HCT116 (cell line): ENCODE data around the gene TBCD. TPM values are rescaled to one million over a fixed set of nuclear protein-coding genes. Genes with fewer than 3 reads are reported as not detected.

Source experiments
- ATAC-seq: fragments of 200-7000 bp; cut with Tn5 transposase; 2 replicates; pipeline ENCODE4 v1.9.1; 2020; ENCODE audit warnings: mild to moderate bottlenecking, moderate library complexity
- BruUV-seq: library from RNA; stranded (reverse); fragments of 400-500 nt; replicated peaks from 2 replicates; lab custom pipeline; 2021; lab: Mats Ljungman, UMichigan
- CTCF ChIA-PET: fragments of 300-600 bp; sonication (Branson Sonifier 250); formaldehyde crosslinking; loops from one replicate; lab custom pipeline; 2021; ENCODE audit warnings: antibody characterized with exemption; lab: Charles Lee
- POLR2A ChIA-PET: fragments of 300-600, 350-600 bp; sonication (Branson Sonifier 250); formaldehyde crosslinking; loops from one replicate; lab custom pipeline; 2021; ENCODE audit warnings: antibody characterized with exemption; lab: Charles Lee
- RAD21 ChIA-PET, 2 experiments: fragments of 300-600 bp; sonication (Branson Sonifier 250); formaldehyde crosslinking; loops; one replicate each; lab custom pipeline; 2023; ENCODE audit warnings: low total read pairs in 2 of 2; ENCODE audit not compliant: uncharacterized antibody in 2 of 2, unreplicated experiment in 2 of 2, low non-redundant PET in 1 of 2; lab: Charles Lee
- DNase-seq: peaks from one replicate; pipeline ENCODE4 v3.0.0-alpha.2; 2010; ENCODE audit warnings: low read depth, low spot score
- H2AFZ ChIP-seq: fragments of 200-600 bp; shearing (Covaris generic), sonication (generic); 2 replicates; pipeline ENCODE4 v1.6.1; 2017; ENCODE audit warnings: low read depth, mixed run types, mixed read lengths, antibody characterized with exemption, low read length; ENCODE audit not compliant: poor library complexity, severe bottlenecking
- H3K27ac ChIP-seq: 2 replicates; pipeline ENCODE4 v1.5.1; 2012; ENCODE audit warnings: low read depth, low read length
- H3K27me3 ChIP-seq: fragments of 200-600 bp; sonication (generic); 2 replicates; pipeline ENCODE4 v1.6.1; 2016; ENCODE audit warnings: mixed run types, low read length, mixed read lengths; ENCODE audit not compliant: insufficient read depth
- H3K36me3 ChIP-seq, 2 experiments: fragments of 200-500 bp in 1 of 2; fragments of 200-600 bp in 1 of 2; sonication (Bioruptor generic) in 1 of 2; sonication (generic) in 1 of 2; 2 replicates each; pipeline versions ENCODE4 v1.5.1 to v1.6.1; 2014 to 2016; ENCODE audit warnings: low read length in 2 of 2, inconsistent platforms in 1 of 2, mixed read lengths in 1 of 2, mixed run types in 1 of 2; ENCODE audit not compliant: insufficient read depth in 2 of 2, control insufficient read depth in 1 of 2
- H3K4me1 ChIP-seq, 2 experiments: fragments of 200-600 bp in 1 of 2; sonication (generic) in 1 of 2; 2 replicates each; pipeline versions ENCODE4 v1.5.1 to v1.6.1; 2012 to 2017; ENCODE audit warnings: low read length in 2 of 2, inconsistent platforms in 1 of 2, mild to moderate bottlenecking in 1 of 2, mixed read lengths in 1 of 2, mixed run types in 1 of 2, moderate library complexity in 1 of 2; ENCODE audit not compliant: insufficient read depth in 2 of 2, control insufficient read depth in 1 of 2
- H3K4me2 ChIP-seq: fragments of 200-600 bp; sonication (generic); 2 replicates; pipeline ENCODE4 v1.6.1; 2017; ENCODE audit warnings: mixed run types, low read length, mixed read lengths
- H3K4me3 ChIP-seq, 2 experiments: fragments of 200-600 bp in 1 of 2; sonication (generic) in 1 of 2; replicated peaks in 1 of 2; 2 replicates each; pipeline ENCODE4 v1.5.1; 2011 to 2016; ENCODE audit warnings: low read length in 2 of 2, control low read depth in 1 of 2, low read depth in 1 of 2, mild to moderate bottlenecking in 1 of 2, mixed read lengths in 1 of 2, mixed run types in 1 of 2
- H3K79me2 ChIP-seq: fragments of 200-600 bp; sonication (generic); 2 replicates; pipeline ENCODE4 v1.6.1; 2017; ENCODE audit warnings: mild to moderate bottlenecking, mixed run types, low read length, moderate library complexity, mixed read lengths; ENCODE audit not compliant: insufficient read depth
- H3K9ac ChIP-seq: fragments of 200-600 bp; sonication (generic); 2 replicates; pipeline ENCODE4 v1.6.1; 2016; ENCODE audit warnings: low read length, mixed read lengths
- H3K9me2 ChIP-seq: fragments of 200-600 bp; sonication (generic), shearing (Covaris generic); 2 replicates; pipeline ENCODE4 v1.6.1; 2017; ENCODE audit warnings: mixed run types, mild to moderate bottlenecking, moderate library complexity; ENCODE audit not compliant: insufficient read depth
- H3K9me3 ChIP-seq, 2 experiments: fragments of 200-500 bp in 1 of 2; fragments of 200-600 bp in 1 of 2; sonication (Bioruptor generic) in 1 of 2; sonication (generic) in 1 of 2; 2 replicates each; pipeline ENCODE4 v1.6.1; 2014 to 2017; ENCODE audit warnings: low read length in 2 of 2, mixed read lengths in 2 of 2, inconsistent platforms in 1 of 2, low read depth in 1 of 2, mild to moderate bottlenecking in 1 of 2, mixed run types in 1 of 2, moderate library complexity in 1 of 2; ENCODE audit not compliant: control insufficient read depth in 1 of 2, insufficient read depth in 1 of 2
- H4K20me1 ChIP-seq: fragments of 200-600 bp; sonication (generic), shearing (Covaris generic); 2 replicates; pipeline ENCODE4 v1.6.1; 2017; ENCODE audit warnings: mixed run types, mild to moderate bottlenecking, moderate library complexity; ENCODE audit not compliant: insufficient read depth
- CBX3 ChIP-seq: IDR thresholded peaks from 2 replicates; pipeline ENCODE4 v1.6.1; 2012; ENCODE audit warnings: low read depth
- EZH2phosphoT487 ChIP-seq: fragments of 200-600 bp; IDR thresholded peaks from 2 replicates; pipeline ENCODE4 v1.6.1; 2018; ENCODE audit warnings: antibody characterized with exemption, borderline replicate concordance
- FOSL1 ChIP-seq: IDR thresholded peaks from 2 replicates; pipeline ENCODE4 v1.6.1; 2012; ENCODE audit warnings: low read depth
- POLR2A ChIP-seq: IDR thresholded peaks from 2 replicates; pipeline ENCODE4 v1.7.0; 2011; ENCODE audit warnings: borderline replicate concordance; ENCODE audit not compliant: insufficient read depth, insufficient read length; ENCODE audit errors: extremely low read depth
- POLR2AphosphoS5 ChIP-seq: IDR thresholded peaks from 2 replicates; pipeline ENCODE4 v1.6.1; 2011; ENCODE audit warnings: mild to moderate bottlenecking, low read depth, low read length, moderate library complexity
- RAD21 ChIP-seq: IDR thresholded peaks from 2 replicates; pipeline ENCODE4 v1.6.1; 2012; ENCODE audit warnings: low read depth, mild to moderate bottlenecking
- SIN3A ChIP-seq: IDR thresholded peaks from 2 replicates; pipeline ENCODE4 v1.6.1; 2012; ENCODE audit warnings: low read depth
- SP1 ChIP-seq: IDR thresholded peaks from 2 replicates; pipeline ENCODE4 v1.6.1; 2012; ENCODE audit warnings: low read depth
- ZBTB33 ChIP-seq: IDR thresholded peaks from 2 replicates; pipeline ENCODE4 v1.6.1; 2011; ENCODE audit warnings: mild to moderate bottlenecking, low read length, moderate library complexity; ENCODE audit not compliant: insufficient replicate concordance; ENCODE audit errors: extremely low read depth
- ZFX ChIP-seq: fragments of 450-650 bp; IDR thresholded peaks from 2 replicates; pipeline ENCODE4 v1.6.1; 2017
- intact Hi-C: fragments of 100-400 bp; cut with micrococcal nuclease; formaldehyde crosslinking; loops from 2 replicates; pipeline ENCODE4 v1.10.0; 2022
- total RNA-seq: library from RNA; stranded (reverse); gene quantifications from one replicate; pipeline ENCODE4 v1.2.1, GENCODE V29; 2021; ENCODE audit not compliant: unreplicated experiment
- TF ChIP-seq, protein P1 (sequence below): IDR thresholded peaks from 2 replicates; pipeline ENCODE4 v1.6.1; 2012; ENCODE audit warnings: low read depth

Gene TBCD
- total RNA-seq, 1 experiment from 2014 or later: 152 TPM

DNA sequence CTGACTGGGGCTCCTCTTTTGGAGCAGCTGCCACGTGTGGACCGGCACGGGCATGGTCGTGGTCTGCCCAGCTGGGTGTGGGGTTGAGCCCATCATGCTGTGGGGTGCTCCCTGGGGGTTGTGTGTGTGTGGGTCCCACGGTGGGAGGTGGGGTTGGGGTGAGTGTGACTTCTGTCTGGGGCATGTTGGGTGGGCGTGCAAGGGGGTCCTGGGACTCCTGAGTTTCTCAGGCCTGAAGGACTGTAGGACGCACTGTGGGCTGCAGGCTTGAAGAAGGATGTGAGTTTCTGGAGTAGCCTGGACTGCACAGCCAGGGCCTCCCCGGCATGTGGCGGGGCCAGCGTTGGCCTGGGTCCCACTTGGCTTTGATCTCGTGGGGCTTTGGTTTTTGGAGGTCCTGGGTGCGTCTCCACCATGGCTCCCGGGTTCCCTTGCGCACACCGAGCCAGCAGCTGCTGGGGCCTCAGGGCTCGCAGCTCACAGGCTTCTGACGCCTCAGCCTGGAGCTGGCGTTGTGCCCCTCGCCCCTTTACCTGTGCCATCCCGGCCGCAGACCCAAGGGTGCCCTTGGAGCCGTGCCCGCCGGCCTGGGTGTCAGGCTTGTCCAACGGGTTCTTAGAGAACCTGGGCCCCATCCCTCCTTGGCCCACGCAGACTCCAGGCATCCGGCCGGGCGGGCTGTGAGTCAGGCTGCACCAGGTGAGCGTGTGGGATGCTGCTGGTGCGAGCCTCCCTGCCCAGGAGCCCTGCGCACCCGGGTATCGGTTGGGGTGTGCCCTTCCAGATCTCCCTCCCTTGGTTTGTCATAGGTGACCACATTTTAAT, 122.4 kb downstream of the TBCD start:
- RAD21 ChIA-PET: no interaction called here
- POLR2A ChIA-PET: interaction anchor here (1.0 to 1.7 kb wide), 3 partner anchors 10 to 14 kb away, joined by 3 to 4 read pairs (median 3); no protein-coding TSS in a partner anchor
- intact Hi-C loops: no loop called here
- Histone ChIP-seq H2AFZ (no peak overlapping the region), H3K9me3 (no peaks in the 10 kb centered on the region), H3K9ac (no peak overlapping the region), H3K36me3 (peaks cover 0 to 15% of the 10 kb centered on the region in 2 experiments; a peak in 1 of 4 replicates), H3K4me2 (peak overlapping the region; percentile 36), H3K4me1 (peaks cover 18 to 42% of the 10 kb centered on the region in 2 experiments), H3K9me2 (no peaks in the 10 kb centered on the region), H3K27ac (no peak overlapping the region; the same call in 1 of the 2 replicates)
- no TSS peak for BruUV-seq
- no peak for ATAC-seq
- no peak for TF ChIP-seq CBX3
- TF ChIP-seq SP1: no peak
- TF ChIP-seq EZH2phosphoT487: no peak
- TF ChIP-seq, protein P1, sequence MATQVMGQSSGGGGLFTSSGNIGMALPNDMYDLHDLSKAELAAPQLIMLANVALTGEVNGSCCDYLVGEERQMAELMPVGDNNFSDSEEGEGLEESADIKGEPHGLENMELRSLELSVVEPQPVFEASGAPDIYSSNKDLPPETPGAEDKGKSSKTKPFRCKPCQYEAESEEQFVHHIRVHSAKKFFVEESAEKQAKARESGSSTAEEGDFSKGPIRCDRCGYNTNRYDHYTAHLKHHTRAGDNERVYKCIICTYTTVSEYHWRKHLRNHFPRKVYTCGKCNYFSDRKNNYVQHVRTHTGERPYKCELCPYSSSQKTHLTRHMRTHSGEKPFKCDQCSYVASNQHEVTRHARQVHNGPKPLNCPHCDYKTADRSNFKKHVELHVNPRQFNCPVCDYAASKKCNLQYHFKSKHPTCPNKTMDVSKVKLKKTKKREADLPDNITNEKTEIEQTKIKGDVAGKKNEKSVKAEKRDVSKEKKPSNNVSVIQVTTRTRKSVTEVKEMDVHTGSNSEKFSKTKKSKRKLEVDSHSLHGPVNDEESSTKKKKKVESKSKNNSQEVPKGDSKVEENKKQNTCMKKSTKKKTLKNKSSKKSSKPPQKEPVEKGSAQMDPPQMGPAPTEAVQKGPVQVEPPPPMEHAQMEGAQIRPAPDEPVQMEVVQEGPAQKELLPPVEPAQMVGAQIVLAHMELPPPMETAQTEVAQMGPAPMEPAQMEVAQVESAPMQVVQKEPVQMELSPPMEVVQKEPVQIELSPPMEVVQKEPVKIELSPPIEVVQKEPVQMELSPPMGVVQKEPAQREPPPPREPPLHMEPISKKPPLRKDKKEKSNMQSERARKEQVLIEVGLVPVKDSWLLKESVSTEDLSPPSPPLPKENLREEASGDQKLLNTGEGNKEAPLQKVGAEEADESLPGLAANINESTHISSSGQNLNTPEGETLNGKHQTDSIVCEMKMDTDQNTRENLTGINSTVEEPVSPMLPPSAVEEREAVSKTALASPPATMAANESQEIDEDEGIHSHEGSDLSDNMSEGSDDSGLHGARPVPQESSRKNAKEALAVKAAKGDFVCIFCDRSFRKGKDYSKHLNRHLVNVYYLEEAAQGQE: no peak
- no peak for TF ChIP-seq POLR2A
- no peak for TF ChIP-seq SIN3A
- no peak for TF ChIP-seq POLR2AphosphoS5
- TF ChIP-seq ZFX: no peak
- no peak for TF ChIP-seq RAD21
- no peak for TF ChIP-seq ZBTB33
- TF ChIP-seq FOSL1: no peak
- TF ChIP-seq, all 23 proteins: peak for 0
- peaks cover 24% of the 10 kb centered on the region; the same call in 1 of the 2 replicates for H3K79me2 ChIP-seq
- no peaks in the 10 kb centered on the region for H3K27me3 ChIP-seq
- CTCF ChIA-PET: interaction anchor here (1.2 to 1.5 kb wide), 2 partner anchors 10 to 39 kb away, joined by 3 read pairs; no protein-coding TSS in a partner anchor
- no peak for DNase-seq
- H3K4me3 ChIP-seq: no peak overlapping the region
- H4K20me1 ChIP-seq: no peaks in the 10 kb centered on the region
